Mesenteric fat pad (tissue), 1 donor: ENCODE data around the gene H2BK1. TPM values are rescaled to one million over a fixed set of nuclear protein-coding genes. Genes with fewer than 3 reads are reported as not detected.

Experiments
- DNase-seq: peaks from one replicate; pipeline ENCODE4 v3.0.0-alpha.2; 2020; ENCODE audit warnings: low spot score
- total RNA-seq: library from RNA; stranded (reverse); fragmentation: NEBNext Ultra II Directional; extraction: Animal tissue kit (Norgen Biotek cat#: 25700); gene quantifications from one replicate; pipeline ENCODE4 v1.2.1, GENCODE V29; 2021
- donor health status: DM: yes; HTN: yes; CAD: no.

The H2BK1 gene
- total RNA-seq, 1 donor from 2014 or later = not detected

DNA sequence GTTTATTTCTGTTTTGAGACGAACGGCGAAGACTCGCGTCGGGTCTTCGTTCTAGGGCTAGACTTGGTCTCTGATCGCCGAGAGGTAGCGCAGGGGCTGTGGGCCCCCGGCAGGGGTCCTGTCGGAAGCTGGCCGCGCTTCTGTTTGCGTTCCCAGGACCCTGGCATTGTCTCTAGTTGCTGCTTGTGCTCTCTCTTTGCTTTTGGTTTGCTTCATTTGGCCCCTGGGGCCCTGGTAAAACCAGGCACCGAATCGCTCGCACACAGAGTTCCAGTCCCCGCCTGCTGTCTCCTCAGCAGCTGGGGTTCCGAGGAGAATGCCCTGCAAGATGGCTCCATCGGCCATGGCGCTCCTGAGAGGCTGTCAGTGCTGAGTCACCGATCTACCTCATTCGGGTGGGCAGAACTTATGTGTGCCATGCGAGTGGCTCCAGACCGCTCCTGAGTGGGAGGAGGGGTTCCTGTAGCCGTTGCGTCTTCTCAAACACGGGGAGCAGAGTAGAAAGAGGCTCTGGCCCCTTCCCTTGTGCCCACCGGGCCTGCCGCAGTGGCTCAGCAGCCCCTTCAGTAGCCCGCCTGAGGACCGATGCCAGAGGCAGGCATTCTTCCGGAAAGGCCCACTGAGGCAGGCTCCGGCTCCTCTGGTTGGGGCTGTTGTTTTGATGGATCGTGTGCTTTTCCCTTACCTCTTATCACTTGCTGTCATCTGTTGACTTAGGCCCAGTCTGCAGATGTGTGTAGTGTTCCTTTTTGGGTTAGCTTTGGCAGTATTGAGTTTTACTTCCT is 22.8 kb upstream of the H2BK1 start:
- DNase-seq = no peak

DNA sequence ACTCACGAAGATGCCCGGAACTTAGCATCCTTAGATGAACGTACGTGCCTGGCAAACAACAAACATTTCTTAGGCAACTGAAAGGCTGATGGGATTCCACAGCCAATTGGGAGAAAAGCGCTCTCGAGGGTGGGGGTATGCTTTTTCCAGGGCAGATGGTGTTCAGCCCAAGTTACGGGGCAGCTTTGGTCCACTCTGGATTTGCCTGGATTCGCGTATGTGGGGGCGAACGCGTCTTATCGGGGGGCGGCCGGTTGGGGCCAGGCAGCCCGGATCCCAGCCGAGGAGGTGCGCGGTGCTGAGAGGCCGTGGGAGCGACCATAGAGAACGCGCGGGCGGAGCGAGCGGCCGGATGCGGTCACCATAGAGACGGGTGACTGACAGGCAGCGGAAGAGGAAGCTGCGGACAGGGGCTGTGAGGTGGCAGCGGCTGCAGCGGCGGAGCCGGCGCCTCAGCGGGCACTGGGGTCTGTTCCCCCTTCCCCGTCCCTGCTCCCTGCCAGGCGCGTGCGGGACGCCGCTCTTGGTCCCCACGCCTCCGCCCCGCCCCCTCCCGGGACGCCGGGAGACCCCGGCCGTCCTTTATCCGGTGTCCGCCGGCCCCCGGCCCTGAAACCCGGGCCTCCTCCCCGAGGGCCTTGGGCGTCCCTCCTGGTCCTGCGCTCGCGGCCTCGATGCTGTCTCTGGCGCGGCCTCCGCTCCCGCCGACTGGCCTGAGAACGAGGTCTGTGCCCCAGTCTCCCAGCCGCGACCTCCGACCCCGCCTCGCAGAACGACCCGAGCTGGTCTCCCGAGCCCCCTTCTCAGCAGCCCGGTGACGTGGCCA is 22.0 kb upstream of the H2BK1 start, which contains the start of gene CHPF2:
TSS of gene CHPF2 (plus strand) at position 393 of the 826 bp plus-strand sequence. CDS start 1,529 bp downstream, outside the sequence.
- DNase-seq = peak; percentile 98

DNA sequence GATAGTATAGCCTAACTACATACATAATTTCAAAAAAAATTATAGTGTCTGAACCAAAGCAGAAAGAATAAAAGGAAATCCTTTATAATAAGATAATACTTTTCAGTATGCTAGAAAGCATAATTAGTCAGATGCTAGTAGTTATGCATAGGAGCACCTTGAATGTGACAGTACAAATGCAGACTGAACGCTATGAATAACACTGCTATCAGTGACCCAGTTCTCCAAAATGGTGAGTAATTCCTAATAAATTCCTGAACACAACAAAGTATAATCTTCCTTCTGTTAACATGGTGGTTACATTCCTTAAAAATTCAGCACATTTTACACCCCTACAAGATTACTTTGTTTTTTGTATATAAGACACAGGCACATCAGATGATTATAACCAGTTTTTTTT is 20.8 kb upstream of the H2BK1 start:
- no peak for DNase-seq

DNA sequence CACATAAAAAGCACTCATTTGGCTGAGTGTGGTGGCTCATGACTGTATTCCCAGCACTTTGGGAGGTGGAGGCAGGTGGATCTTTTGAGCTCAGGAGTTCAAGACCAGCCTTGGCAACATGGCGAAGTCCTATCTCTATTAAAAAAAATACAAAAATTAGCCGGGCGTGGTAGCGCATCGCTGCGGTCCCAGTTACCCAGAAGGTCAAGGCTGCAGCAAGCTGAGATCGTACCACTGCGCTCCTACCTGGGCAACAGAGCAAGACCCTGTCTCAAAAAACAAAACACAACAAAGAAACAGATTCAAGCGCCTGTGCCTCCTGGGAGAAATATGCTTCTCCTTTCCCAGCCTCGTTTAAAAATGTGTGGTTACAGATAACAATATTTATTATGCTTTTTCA is 19.0 kb upstream of the H2BK1 start:
- DNase-seq = no peak

DNA sequence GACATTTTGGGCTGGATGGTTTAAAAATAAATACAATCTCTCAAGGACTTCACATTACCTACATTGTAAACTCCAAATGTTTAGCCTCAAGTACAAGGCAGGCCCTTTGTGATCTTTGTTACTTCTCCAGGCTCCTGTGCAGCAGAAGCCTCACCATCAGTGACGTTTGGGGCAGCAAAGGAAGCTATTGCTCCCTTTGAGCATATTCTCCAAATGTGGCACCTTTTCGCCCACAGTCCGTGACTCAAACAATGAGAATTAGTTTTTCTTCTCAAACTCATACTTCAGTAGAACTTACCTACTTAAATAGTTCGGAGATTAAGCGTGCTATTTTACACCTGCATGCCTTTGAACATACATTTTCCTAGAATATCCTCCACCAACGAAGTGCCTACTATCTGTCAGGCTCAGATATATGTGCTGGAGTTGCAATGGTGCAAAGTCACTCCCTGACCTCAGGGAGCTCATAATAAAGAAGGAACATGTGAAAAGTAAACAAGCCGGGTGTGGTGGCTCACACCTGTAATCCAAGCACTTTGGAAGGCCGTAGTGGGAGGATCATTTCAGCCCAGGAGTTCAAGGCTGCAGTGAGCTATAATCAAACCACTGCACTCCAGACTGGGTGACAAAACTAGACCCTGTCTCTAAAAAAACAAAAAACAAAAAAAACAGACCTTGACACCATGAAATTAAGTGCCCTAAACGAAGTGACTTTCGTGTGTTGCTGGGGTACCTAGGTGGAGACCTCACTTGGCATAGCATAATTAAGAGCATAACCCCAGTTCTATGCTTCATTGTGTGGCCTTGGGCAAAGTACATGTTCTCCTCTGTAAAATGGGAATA is 18.0 kb upstream of the H2BK1 start:
- DNase-seq = no peak

DNA sequence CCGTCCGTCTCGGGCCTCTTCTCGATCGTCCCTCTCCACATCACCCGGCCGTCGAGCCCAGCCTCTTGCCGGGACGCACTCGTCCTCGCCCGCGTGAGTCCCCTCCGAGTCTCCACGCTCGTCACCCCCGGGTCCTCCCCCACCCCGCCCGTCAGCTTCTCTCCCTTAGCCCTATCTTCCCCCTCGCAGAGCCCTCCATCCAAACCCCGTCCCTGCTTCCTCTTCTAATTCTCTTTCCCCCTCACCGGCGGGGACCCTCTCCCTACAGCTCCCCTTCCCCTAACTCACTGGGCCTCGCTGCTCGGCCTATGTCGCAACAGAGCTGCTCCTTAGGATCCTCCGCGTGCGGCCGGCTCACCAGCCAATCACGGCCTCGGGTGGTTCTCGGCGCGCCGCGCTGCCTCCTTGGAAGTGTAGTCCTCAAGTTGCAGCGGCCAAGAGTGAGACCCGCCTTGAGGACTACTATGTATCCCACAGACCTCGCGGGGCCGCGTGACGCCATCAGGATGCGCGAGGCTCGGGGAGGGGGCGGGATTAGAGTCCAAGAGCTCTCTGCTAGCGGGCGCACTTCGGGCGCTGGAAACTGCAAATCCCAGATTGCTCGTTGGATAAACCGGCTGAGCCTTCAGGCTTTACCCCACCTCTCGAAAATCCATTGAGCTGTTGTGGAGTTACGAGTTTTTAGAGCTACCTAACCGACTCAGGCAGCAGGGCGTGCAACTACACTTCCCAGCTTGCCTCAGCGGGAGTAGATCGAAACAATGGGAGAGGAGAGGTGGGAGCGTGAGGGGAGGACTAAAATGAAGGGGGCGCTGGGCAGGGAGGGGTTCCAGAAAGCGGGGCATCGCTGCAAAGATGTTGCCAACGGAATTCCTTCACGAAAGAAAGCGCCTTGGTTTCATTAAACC is 16.8 kb upstream of the H2BK1 start, which contains the start of gene ABCF2:
TSS of gene ABCF2 (minus strand) at position 331 of the 908 bp plus-strand sequence. CDS start 747 bp downstream, outside the sequence.
- DNase-seq = peak; percentile 99

DNA sequence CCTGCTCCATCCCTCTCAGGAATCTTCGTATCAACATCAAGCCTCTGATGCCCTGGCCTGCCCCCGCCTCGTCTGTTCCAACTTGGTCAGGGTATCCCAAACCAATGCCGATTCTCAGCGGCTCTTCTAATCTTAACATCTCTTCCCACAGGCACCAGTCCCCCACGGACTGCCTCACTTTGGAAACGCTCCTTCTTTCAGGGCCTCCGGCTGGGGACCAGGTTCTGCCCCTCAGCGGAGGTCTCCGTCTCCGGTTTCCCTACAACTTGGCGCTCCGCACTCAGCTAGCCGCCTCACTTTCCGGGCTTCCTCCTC is 16.2 kb upstream of the H2BK1 start:
- no peak for DNase-seq

DNA sequence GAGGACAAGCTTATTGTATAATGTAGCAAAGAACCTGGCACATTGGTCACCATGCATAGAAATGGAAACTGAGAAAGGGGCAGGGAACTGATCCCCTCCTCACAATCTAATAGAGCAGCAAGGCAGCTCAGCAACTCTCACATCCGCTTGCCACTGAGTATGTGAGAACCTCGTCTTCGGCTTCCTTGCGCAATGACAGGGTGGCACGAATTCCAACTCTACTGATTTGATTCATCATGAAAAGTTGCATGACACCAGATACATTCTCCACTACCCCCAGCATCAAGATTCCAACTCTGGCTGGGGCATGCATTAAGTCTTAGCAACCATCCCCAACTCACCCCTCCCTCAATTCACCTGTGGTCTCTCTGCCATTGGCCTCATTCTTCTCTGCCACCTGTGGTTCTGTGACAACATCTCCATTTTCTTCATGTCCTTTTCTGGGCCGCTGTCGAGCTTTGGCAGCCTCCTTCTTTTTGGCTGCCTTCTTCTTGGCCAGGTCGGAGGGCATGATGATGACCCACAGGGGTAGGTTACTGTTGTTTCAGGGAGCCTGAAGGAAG is 15.7 kb upstream of the H2BK1 start:
- DNase-seq = no peak

DNA sequence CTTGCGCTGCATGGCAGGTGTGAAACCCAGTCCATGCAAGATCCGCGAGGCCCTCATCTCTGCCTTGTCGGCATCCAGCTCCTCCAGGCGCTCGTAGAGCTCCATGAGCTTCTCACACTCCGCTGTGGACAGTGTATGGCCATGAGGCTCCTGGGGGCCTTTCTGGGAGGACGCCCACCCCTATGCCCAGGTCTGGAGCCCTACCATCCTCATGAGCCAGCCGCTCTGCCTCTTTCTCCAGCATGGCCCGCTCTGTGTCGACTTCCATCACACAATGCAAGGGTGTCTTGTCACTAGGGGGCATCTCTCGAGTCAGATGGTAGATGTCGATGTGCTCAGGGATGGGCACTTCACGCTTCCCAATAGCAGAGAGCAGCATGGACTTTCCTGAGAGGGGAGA is 13.4 kb upstream of the H2BK1 start:
- no peak for DNase-seq

DNA sequence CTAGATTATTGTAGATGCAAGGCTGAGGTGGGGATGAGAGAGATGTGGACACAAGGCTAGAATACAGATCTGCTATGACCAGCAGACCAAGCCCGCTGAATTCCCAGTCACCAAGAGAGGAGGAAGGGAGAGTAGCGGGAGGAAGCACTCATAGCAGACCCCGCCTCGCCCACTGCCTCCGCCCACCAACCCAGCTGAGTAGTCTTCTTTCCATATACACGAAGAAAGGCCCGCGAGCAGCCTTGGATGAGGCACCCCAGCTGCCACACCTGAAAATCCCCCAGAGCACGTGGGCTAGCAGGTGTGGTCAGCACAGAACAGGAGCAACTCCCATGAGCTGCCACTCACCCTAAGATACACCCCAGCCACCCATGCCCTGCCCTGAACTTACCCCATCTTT is 7.9 kb upstream of the H2BK1 start:
- no peak for DNase-seq

DNA sequence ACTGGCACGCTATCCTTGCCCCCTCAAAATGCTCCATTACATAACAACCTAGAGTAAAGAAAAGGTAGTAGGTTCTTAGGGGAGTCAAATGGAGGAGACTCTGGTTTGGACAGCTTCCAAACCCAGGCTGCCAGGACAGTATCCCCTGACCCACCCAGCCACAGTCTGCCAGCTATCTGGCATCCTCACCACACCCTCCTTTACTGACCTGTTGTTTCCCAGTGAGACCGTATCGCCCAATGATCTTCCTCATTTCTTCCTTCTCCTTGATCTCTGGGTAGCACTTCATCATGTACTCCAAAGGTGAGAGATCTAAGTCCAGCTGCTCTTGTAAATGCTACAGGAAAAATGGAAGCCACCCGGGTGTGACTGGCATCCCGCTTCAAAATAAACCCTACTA is 5.1 kb upstream of the H2BK1 start:
- no peak for DNase-seq

DNA sequence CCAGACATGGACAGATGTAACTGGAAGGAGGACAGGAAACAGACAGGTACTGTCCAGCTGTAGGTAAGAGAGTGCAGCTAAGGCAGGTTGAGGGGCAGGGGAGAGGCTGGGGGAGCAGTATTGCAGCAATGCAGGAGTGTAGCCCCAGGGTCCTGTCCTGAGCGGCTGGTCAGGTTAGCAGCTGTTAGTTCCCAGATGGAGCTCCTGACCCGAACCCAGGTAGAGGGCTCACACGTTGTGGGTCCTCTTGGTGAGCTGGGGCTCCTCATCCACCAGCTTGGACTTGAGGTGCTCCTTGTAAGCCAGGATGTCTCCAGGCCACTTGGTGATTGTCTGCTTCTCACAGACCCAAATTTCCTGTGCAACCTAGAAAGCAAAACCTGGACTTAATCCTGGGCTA is 3.5 kb upstream of the H2BK1 start:
- DNase-seq = no peak

DNA sequence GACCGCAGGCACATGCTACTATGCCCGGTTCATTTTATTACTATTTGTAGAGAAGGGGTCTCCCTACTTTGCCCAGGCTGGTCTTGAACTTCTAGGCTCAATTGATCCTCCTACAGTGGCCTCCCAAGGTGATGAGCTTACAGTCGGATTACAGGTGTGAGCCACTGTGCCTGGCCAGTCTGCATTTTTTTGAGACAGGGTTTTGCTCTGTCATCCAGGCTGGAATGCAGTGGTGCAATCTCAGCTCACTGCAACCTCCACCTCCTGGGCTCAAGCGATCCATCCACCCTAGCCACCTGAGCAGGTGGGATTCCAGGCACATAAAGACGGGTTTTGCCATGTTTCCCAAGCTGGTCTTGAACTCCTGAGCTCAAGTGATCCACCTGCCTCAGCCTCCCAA is 2.3 kb upstream of the H2BK1 start:
- no peak for DNase-seq

DNA sequence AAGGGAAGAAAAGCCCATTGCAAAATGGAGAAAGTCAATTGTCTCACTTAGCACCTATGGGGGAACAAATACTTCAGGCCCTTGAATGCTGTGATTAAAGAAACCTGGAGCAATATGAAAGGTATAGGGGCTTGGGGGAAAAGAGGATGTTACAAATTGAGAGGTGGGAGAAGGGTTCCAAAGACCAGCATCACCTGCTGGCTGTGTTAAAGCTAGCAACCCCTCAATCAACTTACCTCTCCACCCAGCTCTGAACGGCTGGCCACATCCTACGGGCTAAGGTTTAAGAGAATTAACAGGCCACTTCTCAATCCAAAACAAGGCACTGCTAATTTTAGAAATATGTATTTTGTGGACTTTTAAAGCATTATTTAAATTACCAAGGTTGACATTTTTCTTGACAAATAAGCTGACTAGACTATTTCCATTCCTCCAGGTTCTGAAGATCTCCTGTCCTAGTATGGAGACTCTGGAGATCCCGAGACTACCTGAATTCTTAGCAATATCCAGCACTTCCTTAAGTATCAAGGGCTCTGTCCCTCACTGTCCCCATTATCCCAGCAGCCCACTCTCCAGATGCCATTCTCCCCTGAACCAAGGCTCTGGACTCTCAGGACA is 976 bp upstream of the H2BK1 start:
- no peak for DNase-seq

DNA sequence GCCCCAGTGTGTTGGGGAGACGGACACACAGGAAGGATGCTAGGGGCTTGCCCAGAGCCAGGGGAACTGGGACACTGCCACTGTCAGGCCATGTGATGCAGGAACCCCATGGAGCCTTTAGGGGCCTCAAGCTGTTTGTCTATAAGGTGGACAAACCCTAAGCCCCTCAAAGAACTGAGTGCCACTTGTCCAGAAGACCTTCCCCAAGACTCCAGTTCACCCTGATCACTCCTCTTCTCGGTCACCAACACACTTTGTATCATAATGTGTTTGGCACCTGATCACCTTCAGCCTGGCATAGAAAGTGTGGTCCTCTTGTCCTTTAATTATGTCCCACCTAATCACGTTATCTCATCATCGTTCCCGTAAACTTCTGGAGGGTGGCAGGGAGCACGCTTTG is 700 bp downstream of the H2BK1 start:
- no peak for DNase-seq

DNA sequence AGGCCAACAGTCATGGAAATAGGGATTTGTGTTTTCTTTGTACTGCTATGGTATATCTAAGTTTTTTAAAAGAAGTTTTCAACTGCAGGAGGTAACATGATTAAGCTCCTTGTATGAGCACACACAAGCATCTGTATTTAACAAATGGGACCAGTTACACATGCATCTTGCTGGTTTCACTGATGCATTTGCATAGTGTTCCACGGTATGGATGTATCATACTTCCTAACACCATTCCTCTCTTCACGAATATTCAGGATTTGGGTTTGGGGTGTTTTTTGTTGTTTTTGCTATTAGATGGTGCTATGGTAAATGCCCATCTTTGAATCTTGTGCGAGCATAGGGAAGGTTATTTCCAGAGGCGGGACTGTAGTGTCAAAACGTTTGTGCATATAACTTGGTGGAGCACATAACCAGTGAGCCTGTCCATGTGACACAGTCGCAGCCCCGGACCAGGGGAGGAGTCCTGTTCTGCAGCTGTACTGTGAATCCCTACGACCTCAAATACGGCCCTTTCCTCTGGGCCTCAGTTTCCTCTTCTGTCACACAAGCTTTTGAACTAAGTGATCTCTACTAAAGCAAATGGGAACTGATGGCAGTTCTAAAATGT is 1.9 kb downstream of the H2BK1 start:
- DNase-seq = no peak

DNA sequence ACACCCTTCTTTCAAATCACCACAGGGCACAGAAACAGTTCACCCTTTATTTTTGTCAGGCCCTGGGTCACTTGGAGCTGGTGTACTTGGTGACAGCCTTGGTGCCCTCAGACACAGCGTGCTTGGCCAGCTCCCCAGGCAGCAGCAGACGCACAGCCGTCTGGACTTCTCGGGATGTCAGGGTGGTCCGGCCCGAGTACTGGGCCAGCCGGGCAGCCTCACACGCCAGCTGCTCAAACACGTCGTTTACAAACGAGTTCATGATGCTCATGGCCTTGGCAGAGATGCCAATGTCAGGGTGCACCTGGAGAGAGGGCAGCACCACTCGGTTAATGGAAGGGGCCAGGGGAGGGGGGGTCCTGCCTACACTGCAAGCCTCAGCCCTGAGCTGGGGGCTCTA is 2.5 kb downstream of the H2BK1 start:
- no peak for DNase-seq

DNA sequence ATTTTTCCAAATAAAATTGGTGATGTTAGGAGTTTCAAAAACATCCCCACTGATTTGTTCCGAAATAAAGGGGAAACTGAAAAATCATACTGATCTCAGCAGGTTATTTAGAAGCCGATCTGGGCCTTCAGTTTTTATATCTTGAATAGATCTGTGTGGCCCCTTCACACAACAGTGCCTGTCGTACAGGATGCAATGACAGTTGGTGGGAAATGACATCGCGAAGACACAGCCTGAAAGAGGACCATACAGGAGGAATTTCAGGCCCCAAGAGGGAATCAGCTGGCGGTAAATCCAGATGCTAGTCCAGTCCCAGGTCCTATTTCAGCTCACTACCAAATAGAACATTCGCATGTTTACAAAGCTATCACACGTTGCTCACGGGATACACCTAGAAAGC is 3.0 kb downstream of the H2BK1 start:
- no peak for DNase-seq

DNA sequence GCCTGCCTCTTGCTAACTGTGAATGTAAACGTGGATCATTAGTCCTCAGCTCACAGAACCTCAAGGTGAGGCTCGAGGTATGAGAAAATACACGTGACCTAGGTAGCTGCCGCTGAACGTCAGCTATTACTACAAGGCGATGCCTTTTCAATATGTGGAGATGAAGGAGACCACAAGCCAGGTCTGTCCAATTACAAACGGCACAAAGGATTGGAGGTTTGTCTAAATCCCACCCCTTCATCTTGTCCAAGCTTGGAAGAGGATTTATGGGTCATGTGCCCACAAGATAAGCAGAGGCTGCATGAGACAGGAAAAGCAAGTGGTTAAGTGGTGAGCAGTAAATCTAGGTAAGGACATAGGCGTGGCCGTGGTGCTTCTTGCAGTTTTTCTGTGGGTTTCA is 3.4 kb downstream of the H2BK1 start:
- no peak for DNase-seq
